GM18907 (cell line): ENCODE results near the gene PSKH1.
"Not testable (repeated sequence)": the region's sequence is repeated elsewhere in the genome, so short reads cannot be mapped to it uniquely, and the experiment has no call there.

Experiments used
- ATAC-seq: cut with Tn5 transposase; IDR thresholded peaks from one replicate; pipeline ENCODE4 v1.9.1; 2021; ENCODE audit warnings: mild to moderate bottlenecking, moderate library complexity; ENCODE audit not compliant: unreplicated experiment

Gene PSKH1

GRCh38 chr16:67892899-67893742, at the start of gene PSKH1:
PSKH1 (plus strand) TSS chr16:67893254; CDS start chr16:67908750, 15,496 bp downstream.
- ATAC-seq, result peak; percentile 84

- ATAC-seq, result no peak
Observed at GRCh38 chr16:67843343-67843765, 49.7 kb upstream of the PSKH1 start.

GRCh38 chr16:67844497-67844896, 48.6 kb upstream of the PSKH1 start:
- ATAC-seq, result no peak

- ATAC-seq, result no peak
Observed at GRCh38 chr16:67845291-67846062, 47.6 kb upstream of the PSKH1 start.

- no peak for ATAC-seq
Observed at GRCh38 chr16:67846063-67846319, 47.1 kb upstream of the PSKH1 start.

GRCh38 chr16:67846320-67847063, 46.6 kb upstream of the PSKH1 start, which contains the start of gene NUTF2:
NUTF2 (plus strand) TSS chr16:67846933; CDS start chr16:67865131, 18,198 bp downstream.
- ATAC-seq, result peak; percentile 67

GRCh38 chr16:67847064-67847861, 45.8 kb upstream of the PSKH1 start, which contains the start of gene CENPT:
CENPT (minus strand) TSS chr16:67847693; CDS start chr16:67833859, 13,834 bp downstream.
- peak; percentile 41 for ATAC-seq

- no peak for ATAC-seq
Observed at GRCh38 chr16:67848118-67848517, 44.9 kb upstream of the PSKH1 start.

GRCh38 chr16:67853670-67854069, 39.4 kb upstream of the PSKH1 start:
- ATAC-seq, result no peak

- ATAC-seq, result no peak
Observed at GRCh38 chr16:67855789-67856188, 37.3 kb upstream of the PSKH1 start.

- ATAC-seq, result no peak
Observed at GRCh38 chr16:67856927-67857546, 36.0 kb upstream of the PSKH1 start.

GRCh38 chr16:67857547-67858233, 35.4 kb upstream of the PSKH1 start:
- no peak for ATAC-seq

- ATAC-seq, result no peak
Observed at GRCh38 chr16:67858500-67858899, 34.6 kb upstream of the PSKH1 start.

GRCh38 chr16:67860589-67861398, 32.3 kb upstream of the PSKH1 start:
- no peak for ATAC-seq

GRCh38 chr16:67861877-67862276, 31.2 kb upstream of the PSKH1 start:
- no peak for ATAC-seq

- no peak for ATAC-seq
Observed at GRCh38 chr16:67862623-67863583, 30.2 kb upstream of the PSKH1 start.

- not testable (repeated sequence) for ATAC-seq
Observed at GRCh38 chr16:67864044-67864443, 29.0 kb upstream of the PSKH1 start.
